ENCODE measurements around the gene MAB21L4.

The MAB21L4 gene

GRCh38 chr2:240894006-240894405 lies 1.9 kb downstream of the MAB21L4 start:
- no peak for DNase-seq

- no peak for DNase-seq
Measured at GRCh38 chr2:240893363-240893844, 2.6 kb downstream of the MAB21L4 start.

GRCh38 chr2:240892925-240893324 lies 3.0 kb downstream of the MAB21L4 start:
- DNase-seq: no peak

- no peak for DNase-seq
Measured at GRCh38 chr2:240892356-240892755, 3.6 kb downstream of the MAB21L4 start.

GRCh38 chr2:240891492-240892340 lies 4.2 kb downstream of the MAB21L4 start:
- DNase-seq: no peak

GRCh38 chr2:240890691-240891090 lies 5.3 kb downstream of the MAB21L4 start:
- no peak for DNase-seq

- DNase-seq: no peak
Measured at GRCh38 chr2:240889601-240890560, 6.1 kb downstream of the MAB21L4 start.

GRCh38 chr2:240888890-240889573 lies 6.9 kb downstream of the MAB21L4 start:
- no peak for DNase-seq

- DNase-seq: no peak
Measured at GRCh38 chr2:240888130-240888889, 7.6 kb downstream of the MAB21L4 start.

- no peak for DNase-seq
Measured at GRCh38 chr2:240887631-240888030, 8.3 kb downstream of the MAB21L4 start.

- DNase-seq: no peak
Measured at GRCh38 chr2:240886678-240887609, 9.0 kb downstream of the MAB21L4 start.

- DNase-seq: no peak
Measured at GRCh38 chr2:240886023-240886565, 9.9 kb downstream of the MAB21L4 start.

- no peak for DNase-seq
Measured at GRCh38 chr2:240885566-240885965, 10.4 kb downstream of the MAB21L4 start.

- DNase-seq: no peak
Measured at GRCh38 chr2:240884745-240885144, 11.2 kb downstream of the MAB21L4 start.

- no peak for DNase-seq
Measured at GRCh38 chr2:240884221-240884620, 11.7 kb downstream of the MAB21L4 start.

- DNase-seq: no peak
Measured at GRCh38 chr2:240881913-240882312, 14.0 kb downstream of the MAB21L4 start.

- DNase-seq: no peak
Measured at GRCh38 chr2:240879105-240879504, 16.9 kb downstream of the MAB21L4 start.

- DNase-seq: no peak
Measured at GRCh38 chr2:240878341-240878936, 17.5 kb downstream of the MAB21L4 start.

- no peak for DNase-seq
Measured at GRCh38 chr2:240877460-240878340, 18.3 kb downstream of the MAB21L4 start.

All from effector CD4-positive, alpha-beta T cell (primary cell).